Mesangial cell (primary cell): ENCODE measurements around the gene VAMP4. TPM values are rescaled to one million over a fixed set of nuclear protein-coding genes. Genes with fewer than 3 reads are reported as not detected.

Source experiments
- total RNA-seq: library from RNA; depleted of rRNA; stranded (reverse); fragments of >200 nt; gene quantifications from 2 replicates; pipeline ENCODE4 v1.2.3, GENCODE V29; 2015

Gene VAMP4
- 2.4 and 3.3 TPM in 2 replicates for total RNA-seq

GRCh38 chr1:171741872-171742576, at the start of gene VAMP4:
Gene VAMP4, minus strand, starts transcription at chr1:171742065. Its CDS starts 3,651 bp downstream, at chr1:171738414.

GRCh38 chr1:171781176-171781875, 39.5 kb upstream of the VAMP4 start, which contains the start of gene METTL13:
Gene METTL13, plus strand, starts transcription at chr1:171781660. Its CDS starts 308 bp downstream, at chr1:171781968.

GRCh38 chr1:171652234-171652822, 89.5 kb downstream of the VAMP4 start, which contains the start of gene MYOC:
Gene MYOC, minus strand, starts transcription at chr1:171652688. Its CDS starts 77 bp downstream, at chr1:171652611.

Other genes starting within 250 kb of the VAMP4 start
- gene MYOCOS, start 119.8 kb downstream of the VAMP4 start, total RNA-seq = not detected in 2 replicates
- gene MYOC, start 89.4 kb downstream of the VAMP4 start, total RNA-seq = not detected in 2 replicates
- 20.8 and 29.7 TPM in 2 replicates for gene METTL13, start 39.6 kb upstream of the VAMP4 start, total RNA-seq
- gene DNM3, start 99.4 kb upstream of the VAMP4 start, total RNA-seq = 3.7 and 13.8 TPM in 2 replicates